ENCODE results near the gene TMEM132A. TPM values are rescaled to one million over a fixed set of nuclear protein-coding genes. Genes with fewer than 3 reads are reported as not detected.

The TMEM132A gene
- polyA plus RNA-seq, 1 of the 3 experiments (the other 2 are of a cell fraction) = 66.9 TPM

DNA sequence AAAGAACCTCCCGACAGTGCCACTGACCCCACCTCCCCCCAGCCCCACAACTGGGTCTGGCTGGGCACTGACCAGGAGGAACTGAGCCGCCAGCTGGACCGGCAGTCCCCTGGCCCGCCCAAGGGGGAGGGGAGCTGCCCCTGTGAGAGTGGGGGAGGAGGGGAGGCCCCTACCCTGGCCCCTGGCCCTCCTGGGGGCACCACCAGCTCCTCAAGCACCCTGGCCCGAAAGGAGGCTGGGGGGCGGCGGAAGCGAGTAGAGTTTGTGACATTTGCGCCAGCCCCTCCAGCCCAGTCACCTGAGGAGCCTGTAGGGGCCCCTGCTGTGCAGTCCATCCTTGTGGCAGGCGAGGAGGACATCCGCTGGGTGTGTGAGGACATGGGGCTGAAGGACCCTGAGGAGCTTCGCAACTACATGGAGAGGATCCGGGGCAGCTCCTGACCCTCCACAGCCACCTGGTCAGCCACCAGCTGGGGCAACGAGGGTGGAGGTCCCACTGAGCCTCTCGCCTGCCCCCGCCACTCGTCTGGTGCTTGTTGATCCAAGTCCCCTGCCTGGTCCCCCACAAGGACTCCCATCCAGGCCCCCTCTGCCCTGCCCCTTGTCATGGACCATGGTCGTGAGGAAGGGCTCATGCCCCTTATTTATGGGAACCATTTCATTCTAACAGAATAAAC is 12.3 kb downstream of the TMEM132A start:
- ChIA-PET POLR2A (no interaction called here), CTCF (interaction anchor here (1.7 kb wide), 1 partner anchor 21 kb away, joined by 5 read pairs; no protein-coding TSS in a partner anchor)
- Histone ChIP-seq H3K36me3 (replicated peaks in 1 of 2; ENCODE audit: control insufficient read depth in 1 of 2, insufficient read depth in 2 of 2, low read length in 1 of 2) (peaks cover 0 to 22% of the 10 kb centered on the region in 2 experiments), H4K20me1 (ENCODE audit: insufficient read depth) (no peaks in the 10 kb centered on the region), H3K9ac (no peak overlapping the region), H2AFZ (ENCODE audit: low read depth) (no peak overlapping the region), H3K79me2 (ENCODE audit: insufficient read depth) (no peaks in the 10 kb centered on the region), H3K27me3 (ENCODE audit: insufficient read depth) (no peaks in the 10 kb centered on the region), H3K4me2 (no peak overlapping the region), H3F3A (replicated peaks; ENCODE audit: insufficient read depth) (no peaks in the 10 kb centered on the region), H3K9me2 (no peaks in the 10 kb centered on the region), H3K4me3 (ENCODE audit: low read depth in 2 of 2, low read length in 1 of 2) (no peak overlapping the region), H3K9me3 (no peaks in the 10 kb centered on the region), H3K4me1 (ENCODE audit: control insufficient read depth in 1 of 2, insufficient read depth in 2 of 2, low read depth in 1 of 2, low read length in 1 of 2) (peaks cover 0 to 2% of the 10 kb centered on the region in 2 experiments; a peak in 1 of 4 replicates), H3K27ac (ENCODE audit: low read depth in 2 of 2, low read length in 1 of 2) (no peak overlapping the region)
- no peak for DNase-seq
- WGBS (ENCODE audit: low lambda C conversion rate) = 79% methylated on average over 4 of the region's 18 CpGs
- no peak for TF ChIP-seq ZBTB33 (IDR thresholded peaks at IDR 0.05; ENCODE audit: borderline replicate concordance, low read depth)
- TF ChIP-seq NFIC (IDR thresholded peaks at IDR 0.05; ENCODE audit: borderline replicate concordance) = no peak
- no peak for TF ChIP-seq RXRA (IDR thresholded peaks at IDR 0.05; ENCODE audit: borderline replicate concordance, low read depth)
- no peak for TF ChIP-seq ELF1 (IDR thresholded peaks at IDR 0.05)
- no peak for TF ChIP-seq SIN3A (IDR thresholded peaks at IDR 0.05; ENCODE audit: borderline replicate concordance, low read depth, low read length)
- TF ChIP-seq JUND (IDR thresholded peaks at IDR 0.05) = no peak
- no peak for TF ChIP-seq POLR2AphosphoS5 (IDR thresholded peaks at IDR 0.05; ENCODE audit: low read depth, low read length)
- TF ChIP-seq, protein P1, sequence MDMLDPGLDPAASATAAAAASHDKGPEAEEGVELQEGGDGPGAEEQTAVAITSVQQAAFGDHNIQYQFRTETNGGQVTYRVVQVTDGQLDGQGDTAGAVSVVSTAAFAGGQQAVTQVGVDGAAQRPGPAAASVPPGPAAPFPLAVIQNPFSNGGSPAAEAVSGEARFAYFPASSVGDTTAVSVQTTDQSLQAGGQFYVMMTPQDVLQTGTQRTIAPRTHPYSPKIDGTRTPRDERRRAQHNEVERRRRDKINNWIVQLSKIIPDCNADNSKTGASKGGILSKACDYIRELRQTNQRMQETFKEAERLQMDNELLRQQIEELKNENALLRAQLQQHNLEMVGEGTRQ (IDR thresholded peaks at IDR 0.05; ENCODE audit: borderline replicate concordance, low read depth, low read length) = no peak
- TF ChIP-seq RAD21 (IDR thresholded peaks at IDR 0.05; ENCODE audit: low read length) = no peak
- TF ChIP-seq RCOR1 (IDR thresholded peaks at IDR 0.05; ENCODE audit: low read length) = no peak
- TF ChIP-seq TAF1 (IDR thresholded peaks at IDR 0.05; ENCODE audit: borderline replicate concordance, low read depth, low read length) = no peak
- TF ChIP-seq YY1 (IDR thresholded peaks at IDR 0.05; ENCODE audit: low read depth) = no peak
- no peak for TF ChIP-seq TCF12 (IDR thresholded peaks at IDR 0.05)
- TF ChIP-seq MEF2A (IDR thresholded peaks at IDR 0.05; ENCODE audit: borderline replicate concordance, low read depth) = no peak
- TF ChIP-seq PBX3 (IDR thresholded peaks at IDR 0.05) = no peak
- TF ChIP-seq EP300 (IDR thresholded peaks at IDR 0.05; ENCODE audit: borderline replicate concordance in 1 of 2, low read depth in 1 of 2, low read length in 1 of 2) = no peak
- TF ChIP-seq EZH2phosphoT487 (IDR thresholded peaks at IDR 0.05; ENCODE audit: borderline replicate concordance, low read depth) = no peak
